ENCODE data around the gene LRRC36.

LRRC36 gene

DNA sequence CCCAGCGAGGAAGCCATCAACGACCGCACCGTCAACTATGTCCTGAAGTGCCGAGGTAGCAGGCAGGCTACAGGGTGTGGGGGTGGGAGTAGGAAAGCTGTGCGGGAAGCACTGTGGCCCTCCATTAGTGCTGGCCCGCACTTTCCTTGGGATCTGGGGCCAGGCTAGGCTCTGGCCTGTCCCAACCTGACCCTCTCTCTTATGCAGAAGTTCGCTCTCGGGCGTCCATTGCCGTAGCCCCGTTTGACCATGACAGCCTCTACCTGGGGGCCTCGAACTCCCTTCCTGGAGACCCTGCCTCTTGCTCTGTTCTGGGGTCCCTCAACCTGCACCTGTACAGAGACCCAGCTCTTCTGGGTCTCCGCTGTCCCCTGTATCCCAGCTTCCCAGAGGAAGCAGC is 38.7 kb upstream of the LRRC36 start:
- H4K20me1 ChIP-seq (ENCODE audit: insufficient read depth, low read length), result no peaks in the 10 kb centered on the region
- H3K4me2 ChIP-seq (ENCODE audit: low read length), result no peak overlapping the region
- H3K79me2 ChIP-seq (ENCODE audit: low read length), result no peaks in the 10 kb centered on the region
- no peak overlapping the region for H3K9ac ChIP-seq (ENCODE audit: low read length)
- no peaks in the 10 kb centered on the region for H3K27me3 ChIP-seq (ENCODE audit: low read depth, low read length)
- H3K9me3 ChIP-seq (ENCODE audit: insufficient read depth, low read length), result no peaks in the 10 kb centered on the region
- H3K36me3 ChIP-seq (replicated peaks; ENCODE audit: low read depth, low read length), result no peaks in the 10 kb centered on the region
- H3K27ac ChIP-seq (ENCODE audit: low read length), result no peak overlapping the region
- no peak overlapping the region for H2AFZ ChIP-seq (ENCODE audit: low read depth, low read length)
- no peak overlapping the region for H3K4me3 ChIP-seq (ENCODE audit: low read length)
- no peaks in the 10 kb centered on the region for H3K4me1 ChIP-seq (ENCODE audit: low read length)
- TF ChIP-seq CTCF (IDR thresholded peaks at IDR 0.05; ENCODE audit: low read depth, low read length), result no peak
- TF ChIP-seq EZH2phosphoT487 (IDR thresholded peaks at IDR 0.05; ENCODE audit: low read depth), result no peak

- H3K9ac ChIP-seq (ENCODE audit: low read length), result no peak overlapping the region
- H3K9me3 ChIP-seq (ENCODE audit: insufficient read depth, low read length), result no peaks in the 10 kb centered on the region
- no peaks in the 10 kb centered on the region for H3K27me3 ChIP-seq (ENCODE audit: low read depth, low read length)
- H3K4me3 ChIP-seq (ENCODE audit: low read length), result no peak overlapping the region
- no peak overlapping the region for H2AFZ ChIP-seq (ENCODE audit: low read depth, low read length)
- H3K79me2 ChIP-seq (ENCODE audit: low read length), result no peaks in the 10 kb centered on the region
- H3K4me1 ChIP-seq (ENCODE audit: low read length), result no peaks in the 10 kb centered on the region
- no peak overlapping the region for H3K4me2 ChIP-seq (ENCODE audit: low read length)
- no peaks in the 10 kb centered on the region for H3K36me3 ChIP-seq (replicated peaks; ENCODE audit: low read depth, low read length)
- no peaks in the 10 kb centered on the region for H4K20me1 ChIP-seq (ENCODE audit: insufficient read depth, low read length)
- TF ChIP-seq CTCF (IDR thresholded peaks at IDR 0.05; ENCODE audit: low read depth, low read length) (no peak), EZH2phosphoT487 (IDR thresholded peaks at IDR 0.05; ENCODE audit: low read depth) (no peak)
- no peak overlapping the region for H3K27ac ChIP-seq (ENCODE audit: low read length)
These were observed 35.2 kb upstream of the LRRC36 start for GRCh38 chr16:67291461-67291860.

DNA sequence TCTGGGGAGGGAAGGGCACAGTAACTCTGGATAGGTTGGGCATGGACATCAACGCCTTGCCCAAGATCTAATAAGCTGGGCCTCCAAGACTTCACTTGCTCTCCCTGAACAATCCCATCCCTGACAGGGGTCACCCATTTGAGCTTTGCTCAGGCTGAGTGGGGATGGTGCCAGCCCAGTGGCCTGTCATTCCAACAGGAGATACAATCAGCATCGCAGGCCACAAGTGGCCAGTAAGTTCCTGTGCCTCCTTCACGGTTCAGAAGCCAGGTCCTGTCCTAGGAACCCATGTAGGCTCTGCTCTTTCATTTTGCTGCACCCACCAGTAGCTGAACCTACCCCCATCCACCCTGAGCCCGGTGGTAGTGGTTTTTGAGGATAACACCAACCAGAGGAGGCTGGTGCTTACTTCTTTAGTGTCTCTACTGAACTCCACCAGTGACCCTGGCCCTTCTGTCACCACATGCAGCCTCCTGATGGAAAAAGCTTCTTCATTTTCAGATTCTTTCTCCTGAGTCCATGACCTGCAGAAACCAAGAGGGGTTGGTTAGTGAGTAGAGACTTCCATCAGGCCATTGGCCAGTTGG is 32.4 kb upstream of the LRRC36 start:
- H3K27ac ChIP-seq (ENCODE audit: low read length), result no peak overlapping the region
- no peak overlapping the region for H3K9ac ChIP-seq (ENCODE audit: low read length)
- no peak overlapping the region for H2AFZ ChIP-seq (ENCODE audit: low read depth, low read length)
- H3K36me3 ChIP-seq (replicated peaks; ENCODE audit: low read depth, low read length), result no peaks in the 10 kb centered on the region
- H3K4me1 ChIP-seq (ENCODE audit: low read length), result no peaks in the 10 kb centered on the region
- H3K9me3 ChIP-seq (ENCODE audit: insufficient read depth, low read length), result no peaks in the 10 kb centered on the region
- H4K20me1 ChIP-seq (ENCODE audit: insufficient read depth, low read length), result no peaks in the 10 kb centered on the region
- TF ChIP-seq EZH2phosphoT487 (IDR thresholded peaks at IDR 0.05; ENCODE audit: low read depth), result no peak
- H3K4me3 ChIP-seq (ENCODE audit: low read length), result no peak overlapping the region
- H3K4me2 ChIP-seq (ENCODE audit: low read length), result no peak overlapping the region
- no peaks in the 10 kb centered on the region for H3K27me3 ChIP-seq (ENCODE audit: low read depth, low read length)
- H3K79me2 ChIP-seq (ENCODE audit: low read length), result no peaks in the 10 kb centered on the region

DNA sequence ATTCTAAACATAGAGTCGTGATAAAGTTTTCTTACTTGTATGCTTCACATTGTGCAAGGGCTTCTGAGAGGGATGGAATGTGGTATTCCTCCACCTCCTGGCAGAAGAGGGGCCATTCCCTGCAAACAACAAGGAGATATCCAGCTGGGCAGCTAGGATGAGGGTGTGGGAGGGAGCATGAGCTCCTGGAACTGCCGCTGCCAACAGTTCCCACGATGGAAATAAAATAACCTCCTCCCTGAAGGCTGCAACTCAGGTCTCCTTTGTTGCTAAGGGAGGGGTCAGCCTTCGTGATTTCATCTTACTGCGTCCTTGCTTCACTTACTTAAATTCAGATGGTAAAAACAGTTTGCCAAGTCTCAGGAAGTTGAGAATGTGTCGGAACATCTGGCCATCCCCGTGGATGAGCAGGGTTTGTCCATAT is 31.7 kb upstream of the LRRC36 start:
- Histone ChIP-seq H3K27me3 (ENCODE audit: low read depth, low read length) (no peaks in the 10 kb centered on the region), H3K36me3 (replicated peaks; ENCODE audit: low read depth, low read length) (no peaks in the 10 kb centered on the region), H4K20me1 (ENCODE audit: insufficient read depth, low read length) (no peaks in the 10 kb centered on the region), H2AFZ (ENCODE audit: low read depth, low read length) (no peak overlapping the region), H3K9me3 (ENCODE audit: insufficient read depth, low read length) (no peaks in the 10 kb centered on the region), H3K79me2 (ENCODE audit: low read length) (no peaks in the 10 kb centered on the region), H3K27ac (ENCODE audit: low read length) (no peak overlapping the region), H3K9ac (ENCODE audit: low read length) (no peak overlapping the region), H3K4me3 (ENCODE audit: low read length) (no peak overlapping the region), H3K4me2 (ENCODE audit: low read length) (no peak overlapping the region), H3K4me1 (ENCODE audit: low read length) (no peaks in the 10 kb centered on the region)
- TF ChIP-seq CTCF (IDR thresholded peaks at IDR 0.05; ENCODE audit: low read depth, low read length) (no peak), EZH2phosphoT487 (IDR thresholded peaks at IDR 0.05; ENCODE audit: low read depth) (no peak)
